Neutrophil (primary cell): ENCODE results near the gene PLLP.

Experiments used
- H3K27ac ChIP-seq: fragments of 200-600 bp; sonication (generic); 2 replicates; pipeline ENCODE4 v1.5.1; 2016; ENCODE audit warnings: mild to moderate bottlenecking, moderate library complexity
- H3K27me3 ChIP-seq: fragments of 200-600 bp; sonication (generic); 2 replicates; pipeline ENCODE4 v1.6.0; 2016; ENCODE audit warnings: mild to moderate bottlenecking
- H3K36me3 ChIP-seq: fragments of 200-600 bp; sonication (generic); 2 replicates; pipeline ENCODE4 v1.5.1; 2017
- H3K4me1 ChIP-seq, 2 experiments: fragments of 200-600 bp in 1 of 2; sonication (generic) in 1 of 2; 1 replicate in 1 of 2; 2 replicates in 1 of 2; pipeline versions ENCODE4 v1.5.1 to v1.6.1; 2013 to 2016; ENCODE audit warnings: low read depth in 1 of 2, low read length in 1 of 2, mild to moderate bottlenecking in 1 of 2, moderate library complexity in 1 of 2; ENCODE audit not compliant: control insufficient read depth in 1 of 2, insufficient read depth in 1 of 2
- H3K4me3 ChIP-seq, 2 experiments: fragments of 200-600 bp in 1 of 2; sonication (generic) in 1 of 2; 1 replicate in 1 of 2; 2 replicates in 1 of 2; pipeline ENCODE4 v1.5.1; 2013 to 2016; ENCODE audit warnings: low read depth in 1 of 2, low read length in 1 of 2, mild to moderate bottlenecking in 1 of 2, moderate library complexity in 1 of 2
- H3K9me3 ChIP-seq: fragments of 200-600 bp; sonication (generic); 2 replicates; pipeline ENCODE4 v1.5.1; 2016
- CTCF ChIP-seq: fragments of 200-600 bp; sonication (generic); IDR thresholded peaks from 2 replicates; pipeline ENCODE4 v1.5.1; 2016; ENCODE audit warnings: antibody characterized with exemption

Gene PLLP

DNA sequence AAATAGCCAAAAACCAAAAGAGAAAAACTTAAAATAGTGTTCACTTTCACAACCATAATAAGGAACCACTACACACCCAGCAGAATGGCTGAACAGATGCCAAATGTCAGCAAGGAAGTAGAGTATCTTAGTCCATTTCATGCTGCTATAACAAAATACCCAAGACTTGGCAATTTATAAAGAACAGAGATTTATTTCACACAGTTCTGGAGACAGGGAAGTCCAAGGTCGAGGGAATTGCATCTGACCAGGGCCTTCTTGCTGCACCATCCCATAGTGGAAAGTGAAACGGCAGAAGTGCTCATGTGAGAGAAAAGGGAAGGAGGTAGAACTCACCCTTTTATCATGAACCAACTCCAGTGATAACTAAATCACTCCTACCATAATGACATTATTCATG, 40.3 kb upstream of the PLLP start:
- no peak overlapping the region for H3K4me3 ChIP-seq
- no peaks in the 10 kb centered on the region for H3K27me3 ChIP-seq
- no peaks in the 10 kb centered on the region for H3K36me3 ChIP-seq
- no peaks in the 10 kb centered on the region for H3K9me3 ChIP-seq
- H3K27ac ChIP-seq: no peak overlapping the region
- H3K4me1 ChIP-seq: no peaks in the 10 kb centered on the region
- TF ChIP-seq CTCF: no peak

DNA sequence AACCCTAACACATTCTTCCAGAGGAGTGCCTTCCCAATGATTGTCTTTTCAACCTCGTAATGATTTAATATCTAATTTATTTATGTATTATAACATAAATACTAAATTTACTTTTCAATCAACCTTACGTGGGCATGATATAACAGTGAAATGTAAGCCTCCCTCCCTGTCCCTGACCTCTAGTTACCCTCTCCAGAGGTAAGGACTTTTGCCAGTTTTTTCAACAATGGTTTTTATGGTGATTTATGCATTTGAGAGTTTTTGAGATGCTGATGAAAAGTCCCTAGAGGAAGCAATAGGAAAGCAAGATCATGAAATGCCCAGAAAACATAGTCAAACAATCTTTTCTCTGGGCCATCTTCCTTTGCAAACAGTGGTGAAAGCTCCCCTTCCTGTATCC, 35.2 kb upstream of the PLLP start:
- H3K27ac ChIP-seq: no peak overlapping the region
- H3K4me3 ChIP-seq: no peak overlapping the region
- H3K4me1 ChIP-seq: no peaks in the 10 kb centered on the region
- no peak for TF ChIP-seq CTCF
- no peaks in the 10 kb centered on the region for H3K27me3 ChIP-seq
- no peaks in the 10 kb centered on the region for H3K36me3 ChIP-seq
- H3K9me3 ChIP-seq: no peaks in the 10 kb centered on the region

- no peaks in the 10 kb centered on the region for H3K36me3 ChIP-seq
- TF ChIP-seq CTCF: no peak
- no peaks in the 10 kb centered on the region for H3K4me1 ChIP-seq
- H3K27me3 ChIP-seq: peaks cover 3% of the 10 kb centered on the region
- H3K9me3 ChIP-seq: no peaks in the 10 kb centered on the region
- no peak overlapping the region for H3K27ac ChIP-seq
- H3K4me3 ChIP-seq: no peak overlapping the region
Observed at GRCh38 chr16:57318240-57318970, 33.9 kb upstream of the PLLP start.

GRCh38 chr16:57316390-57317017, 32.0 kb upstream of the PLLP start:
- H3K27ac ChIP-seq: no peak overlapping the region
- no peak for TF ChIP-seq CTCF
- no peaks in the 10 kb centered on the region for H3K4me1 ChIP-seq
- no peaks in the 10 kb centered on the region for H3K36me3 ChIP-seq
- no peak overlapping the region for H3K4me3 ChIP-seq
- H3K27me3 ChIP-seq: peaks cover 11% of the 10 kb centered on the region
- H3K9me3 ChIP-seq: no peaks in the 10 kb centered on the region

DNA sequence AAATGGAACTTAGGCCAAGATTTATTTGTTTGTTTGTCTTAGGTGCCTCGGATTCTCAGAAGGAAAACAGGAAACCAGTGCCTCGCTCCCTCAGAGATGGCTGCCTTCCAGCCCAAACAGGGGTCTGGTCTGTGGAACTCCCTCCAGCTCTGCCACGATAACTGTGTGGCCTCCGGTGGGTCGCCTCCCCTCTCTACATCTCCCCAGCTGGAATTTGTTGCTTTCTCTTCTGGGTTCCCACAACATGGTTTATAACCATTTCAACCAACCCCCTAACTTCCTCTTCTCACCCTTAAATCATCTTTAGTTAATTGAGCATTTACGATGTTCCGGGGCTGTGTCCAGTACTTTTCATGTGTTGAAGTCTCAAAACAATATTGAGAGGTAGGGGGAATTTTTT, 30.9 kb upstream of the PLLP start:
- H3K9me3 ChIP-seq: no peaks in the 10 kb centered on the region
- TF ChIP-seq CTCF: no peak
- H3K27me3 ChIP-seq: peaks cover 16% of the 10 kb centered on the region
- no peaks in the 10 kb centered on the region for H3K4me1 ChIP-seq
- H3K27ac ChIP-seq: no peak overlapping the region
- no peak overlapping the region for H3K4me3 ChIP-seq
- H3K36me3 ChIP-seq: no peaks in the 10 kb centered on the region
